ENCODE data around the gene DDAH1.

DDAH1 gene

DNA sequence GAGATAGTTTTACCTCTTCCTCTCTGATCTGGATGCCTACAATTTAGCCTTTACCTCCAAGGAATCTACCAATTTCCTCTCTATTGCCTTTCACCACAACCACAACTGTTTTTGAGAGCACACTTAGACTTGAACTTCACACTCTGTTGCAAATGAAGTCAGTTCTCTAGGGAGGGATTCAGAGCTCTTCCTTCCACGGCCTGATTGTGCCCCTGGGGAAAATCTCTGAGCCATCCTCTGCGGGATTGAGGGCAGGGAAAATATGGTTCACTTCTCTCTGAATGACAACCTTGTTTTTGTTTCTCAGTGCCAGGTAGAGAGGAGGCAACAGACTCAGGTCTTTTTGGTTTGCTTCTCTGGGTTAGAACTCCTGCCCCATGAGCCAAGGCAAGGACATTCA lies 153.1 kb downstream of the DDAH1 start:
- no peak for DNase-seq

- DNase-seq: no peak
Measured at GRCh38 chr1:85308833-85309350, 156.1 kb downstream of the DDAH1 start.

- peak in 52 of 56 donors; percentile 9 to 88 (median 53) for DNase-seq
Measured at GRCh38 chr1:85307987-85308832, 156.7 kb downstream of the DDAH1 start.

DNA sequence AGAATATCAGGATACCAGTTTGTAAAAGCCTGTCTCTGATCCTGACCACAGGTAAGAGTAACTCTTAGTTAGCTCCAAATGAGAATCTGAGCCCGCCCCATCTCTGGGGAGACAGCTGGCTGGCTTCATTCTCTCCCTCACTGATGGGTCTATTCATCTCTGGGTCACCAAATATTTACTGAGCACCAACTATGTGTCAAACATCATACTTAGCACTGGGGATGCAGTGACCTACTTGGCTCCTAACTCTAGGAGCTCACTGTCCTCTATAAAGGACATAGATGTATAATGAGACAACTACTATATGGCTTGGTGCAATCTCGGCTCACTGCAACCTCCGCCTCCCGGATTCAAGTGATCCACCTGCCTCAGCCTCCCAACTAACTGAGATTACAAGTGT lies 158.7 kb downstream of the DDAH1 start:
- no peak for DNase-seq

- DNase-seq: no peak
Measured at GRCh38 chr1:85303440-85304162, 161.4 kb downstream of the DDAH1 start.

DNA sequence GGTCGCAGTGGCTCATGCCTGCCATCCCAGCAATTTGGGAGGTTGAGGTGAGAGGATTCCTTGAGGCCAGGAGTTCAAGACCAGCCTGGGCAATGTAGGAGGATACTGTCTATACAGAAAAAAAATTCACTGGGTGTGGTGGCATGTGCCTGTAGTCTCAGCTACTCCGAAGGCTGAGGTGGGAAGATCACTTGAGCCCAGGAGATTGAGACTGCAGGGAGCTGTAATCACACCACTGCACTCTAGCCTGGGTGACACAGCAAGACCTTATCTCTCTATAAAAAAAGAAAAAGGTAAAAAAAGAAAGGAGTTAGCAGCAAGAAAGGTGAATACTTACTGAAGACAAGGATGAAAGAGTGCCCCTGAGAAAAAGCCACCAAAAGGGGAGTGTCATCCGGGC lies 164.8 kb downstream of the DDAH1 start:
- DNase-seq: no peak

DNA sequence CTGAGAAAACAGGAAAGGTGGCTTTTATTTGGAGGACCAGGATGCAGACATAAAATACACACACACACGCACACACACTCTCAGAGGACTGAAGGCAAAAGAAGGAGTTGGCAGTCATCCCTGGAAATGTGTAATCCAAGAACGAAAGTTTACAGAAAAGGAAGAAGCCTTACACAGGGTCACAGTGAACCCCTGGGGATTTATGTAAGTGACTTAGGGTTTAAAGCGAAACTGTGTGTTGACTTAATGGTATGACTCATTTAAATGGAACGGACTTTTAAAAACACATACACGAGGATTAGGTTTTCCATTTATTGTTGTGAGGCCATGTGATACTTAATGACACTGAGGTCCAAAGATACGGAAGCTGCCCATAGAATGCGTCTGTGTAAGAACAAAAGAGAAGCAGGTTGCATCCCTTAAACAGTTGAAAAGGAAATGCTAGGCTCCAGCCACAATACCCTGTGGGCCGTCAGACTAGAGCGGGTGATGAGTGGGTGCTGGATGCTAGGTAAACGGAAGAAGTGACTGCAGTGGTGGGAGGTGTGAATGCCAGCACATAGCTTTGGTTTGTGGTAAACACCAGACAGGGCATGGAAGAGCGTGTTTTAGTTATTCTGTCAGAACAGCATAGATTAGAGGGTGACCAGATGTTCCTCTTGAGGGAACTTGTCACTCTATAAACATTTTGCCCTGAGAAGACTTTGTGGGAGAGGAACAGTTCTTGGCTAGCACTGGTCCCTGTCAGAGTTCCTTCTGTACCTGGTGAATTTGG lies 166.9 kb downstream of the DDAH1 start:
- no peak for DNase-seq

GRCh38 chr1:85297538-85297854 lies 167.5 kb downstream of the DDAH1 start:
- no peak for DNase-seq

DNA sequence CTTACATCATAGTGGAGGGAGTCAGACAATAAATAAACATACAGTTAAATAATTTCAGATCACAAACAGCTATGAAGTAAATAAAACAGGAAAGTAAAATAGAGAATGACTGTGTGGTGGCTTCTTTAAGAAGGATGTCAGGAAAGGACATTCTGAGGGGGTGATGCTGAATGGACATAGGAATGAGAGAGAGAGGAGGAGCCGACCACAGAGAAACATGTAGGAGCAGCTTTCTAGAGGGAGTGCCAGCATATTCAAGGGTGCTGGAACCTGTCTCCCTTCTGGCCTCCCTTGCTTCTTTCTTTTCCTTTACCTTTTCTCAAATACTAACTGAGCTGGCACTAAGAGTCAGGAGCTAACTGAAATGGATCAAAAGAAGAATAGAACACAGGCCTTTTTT lies 168.0 kb downstream of the DDAH1 start:
- DNase-seq: no peak

GRCh38 chr1:85295654-85296053 lies 169.3 kb downstream of the DDAH1 start:
- no peak for DNase-seq

DNA sequence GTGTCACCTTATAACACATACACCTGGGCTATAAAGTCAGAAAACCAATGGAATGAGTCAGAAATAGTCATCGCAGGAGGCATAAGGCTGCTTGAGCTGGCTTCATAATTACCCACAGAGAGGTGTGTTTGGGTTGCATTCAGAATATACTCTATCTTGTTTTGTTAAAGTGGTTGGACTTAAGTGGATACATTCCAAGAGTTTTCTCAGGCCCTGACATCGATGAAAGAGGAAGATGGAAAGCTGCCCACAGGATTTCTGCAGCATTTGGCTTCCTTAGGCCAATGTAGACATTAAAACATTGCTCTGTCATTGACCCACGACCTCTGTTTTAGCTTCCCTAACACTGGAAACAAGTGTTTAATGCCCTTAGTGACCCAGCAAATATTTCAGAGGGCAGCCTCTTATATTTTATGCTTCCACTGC lies 169.9 kb downstream of the DDAH1 start:
- DNase-seq: no peak

GRCh38 chr1:85290826-85291225 lies 174.1 kb downstream of the DDAH1 start:
- DNase-seq: no peak

- DNase-seq: no peak
Measured at GRCh38 chr1:85289848-85290335, 175.1 kb downstream of the DDAH1 start.

- DNase-seq: no peak
Measured at GRCh38 chr1:85289207-85289847, 175.6 kb downstream of the DDAH1 start.

- DNase-seq: no peak
Measured at GRCh38 chr1:85284202-85284601, 180.8 kb downstream of the DDAH1 start.

DNA sequence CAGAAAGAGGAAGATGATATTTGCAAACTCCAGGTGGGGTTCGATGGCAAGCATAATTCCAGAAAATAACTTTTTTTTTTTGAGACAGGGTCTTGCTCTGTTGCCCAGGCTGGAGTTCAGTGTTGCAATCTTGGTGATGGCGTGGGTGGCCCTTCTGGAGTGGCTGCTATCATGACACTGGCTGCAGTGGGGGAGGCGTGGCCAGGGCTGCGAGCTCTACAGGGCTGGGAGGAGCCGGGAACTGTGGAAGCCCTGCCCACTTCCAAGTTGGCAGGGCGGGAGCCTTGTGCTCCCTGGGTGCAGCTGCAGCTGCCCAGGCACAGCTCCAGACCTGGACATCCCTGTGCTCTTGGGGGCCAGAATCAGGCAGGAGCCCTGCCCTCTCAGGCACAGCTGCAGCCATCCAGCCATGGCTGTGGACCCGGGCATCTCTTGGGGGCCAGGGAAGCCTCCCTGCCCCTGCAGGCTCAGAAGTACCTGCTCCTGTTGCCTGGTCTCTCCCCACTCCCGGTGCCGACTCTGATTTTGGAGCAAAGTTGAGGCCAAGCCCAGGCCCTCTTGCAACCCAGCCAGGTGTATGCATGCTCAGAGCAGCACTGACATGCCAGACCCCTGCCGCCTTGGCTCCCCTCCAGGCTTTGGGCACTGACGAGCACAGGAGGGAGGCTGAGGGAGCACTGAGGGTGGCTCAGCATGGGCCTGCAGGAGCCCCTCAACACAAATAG lies 181.3 kb downstream of the DDAH1 start:
- DNase-seq: peak in 10 of 56 donors; percentile 3 to 31 (median 10)

DNA sequence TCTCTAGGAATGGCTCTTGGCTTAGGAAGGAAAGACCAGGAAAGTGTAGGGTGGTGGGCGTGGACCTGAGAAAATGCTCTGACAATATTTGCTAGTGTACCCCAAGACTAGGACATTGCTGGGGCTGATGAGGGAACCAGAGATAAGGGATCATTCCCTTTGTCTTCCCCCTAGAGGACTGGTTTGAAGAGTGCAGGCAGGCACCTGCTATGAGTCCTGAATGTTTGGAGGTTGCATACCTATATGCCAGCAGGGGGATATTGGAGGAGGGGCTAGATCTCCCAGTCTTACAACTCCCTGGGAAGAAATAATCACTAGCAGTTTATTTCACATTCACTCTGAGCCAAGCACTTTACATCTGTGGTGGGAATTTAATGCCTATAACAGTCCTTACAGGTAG lies 182.5 kb downstream of the DDAH1 start:
- DNase-seq: no peak

DNA sequence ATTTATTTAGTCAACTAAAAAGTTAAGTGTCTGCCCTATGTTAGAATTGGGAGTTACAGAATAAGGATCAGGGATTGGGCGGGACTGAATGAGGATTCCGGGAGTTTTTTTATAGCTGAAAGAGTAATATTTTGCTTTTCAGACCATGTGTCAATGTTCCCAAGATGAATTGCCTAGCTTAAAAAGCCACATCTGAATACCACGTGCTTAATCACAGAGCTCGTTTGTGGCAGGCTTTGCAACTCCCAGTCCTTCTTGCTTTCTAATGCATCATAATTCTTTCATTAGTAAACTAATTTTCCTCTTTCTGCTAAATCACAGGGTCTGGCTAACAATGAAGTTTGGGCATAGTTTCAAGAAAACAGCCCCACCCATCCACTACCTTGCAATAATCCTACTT lies 184.3 kb downstream of the DDAH1 start:
- no peak for DNase-seq

GRCh38 chr1:85279458-85280080 lies 185.4 kb downstream of the DDAH1 start:
- peak in 2 of 56 donors; percentile 26 to 28 for DNase-seq

DNA sequence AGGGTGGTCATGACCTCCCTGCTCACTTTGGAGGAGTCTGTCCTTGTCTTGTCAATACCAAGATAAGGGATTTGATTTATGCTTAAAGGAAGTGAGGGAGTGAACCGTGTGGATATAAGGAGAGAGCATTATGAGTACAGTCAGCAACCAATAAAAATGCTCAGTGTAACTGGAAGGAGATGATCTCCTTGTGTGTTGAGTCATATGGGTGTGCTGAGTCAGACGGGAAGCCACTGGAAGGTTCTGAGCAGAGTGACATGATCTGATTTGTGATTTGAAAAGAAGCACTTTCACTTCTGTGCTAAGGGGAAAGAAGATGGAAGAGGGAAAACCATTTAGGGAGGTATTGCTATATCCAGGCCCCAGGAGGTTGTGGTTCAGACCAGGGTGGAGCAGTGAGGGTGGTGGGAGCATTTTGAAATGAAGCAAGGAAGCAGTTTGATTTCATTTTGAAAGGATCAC lies 186.1 kb downstream of the DDAH1 start:
- peak in 36 of 56 donors; percentile 2 to 76 (median 26) for DNase-seq

All from nucleus accumbens (tissue), 56 donors.